Measurements from ENCODE around the gene CFH.

GRCh38 chr1:196777603-196778002 is 125.8 kb downstream of the CFH start:
- TF ChIP-seq, protein P1, sequence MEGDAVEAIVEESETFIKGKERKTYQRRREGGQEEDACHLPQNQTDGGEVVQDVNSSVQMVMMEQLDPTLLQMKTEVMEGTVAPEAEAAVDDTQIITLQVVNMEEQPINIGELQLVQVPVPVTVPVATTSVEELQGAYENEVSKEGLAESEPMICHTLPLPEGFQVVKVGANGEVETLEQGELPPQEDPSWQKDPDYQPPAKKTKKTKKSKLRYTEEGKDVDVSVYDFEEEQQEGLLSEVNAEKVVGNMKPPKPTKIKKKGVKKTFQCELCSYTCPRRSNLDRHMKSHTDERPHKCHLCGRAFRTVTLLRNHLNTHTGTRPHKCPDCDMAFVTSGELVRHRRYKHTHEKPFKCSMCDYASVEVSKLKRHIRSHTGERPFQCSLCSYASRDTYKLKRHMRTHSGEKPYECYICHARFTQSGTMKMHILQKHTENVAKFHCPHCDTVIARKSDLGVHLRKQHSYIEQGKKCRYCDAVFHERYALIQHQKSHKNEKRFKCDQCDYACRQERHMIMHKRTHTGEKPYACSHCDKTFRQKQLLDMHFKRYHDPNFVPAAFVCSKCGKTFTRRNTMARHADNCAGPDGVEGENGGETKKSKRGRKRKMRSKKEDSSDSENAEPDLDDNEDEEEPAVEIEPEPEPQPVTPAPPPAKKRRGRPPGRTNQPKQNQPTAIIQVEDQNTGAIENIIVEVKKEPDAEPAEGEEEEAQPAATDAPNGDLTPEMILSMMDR (IDR thresholded peaks at IDR 0.05) = no peak
- no peak for TF ChIP-seq POLR2A (IDR thresholded peaks at IDR 0.05)

Data from uterus (tissue), 2 donors.